DMS153 treated with DMSO at 0.1 percent for 48 hours (cell line): Measurements from ENCODE around the gene PTPRR.

Source experiments
- DNase-seq: peaks from one replicate; lab custom pipeline; 2025; ENCODE audit not compliant: unreplicated experiment; lab: John Stamatoyannopoulos, UW

Gene PTPRR

GRCh38 chr12:70798016-70798783 lies 122.3 kb downstream of the PTPRR start:
- no peak for DNase-seq

GRCh38 chr12:70796989-70797388 lies 123.5 kb downstream of the PTPRR start:
- no peak for DNase-seq

- DNase-seq = no peak
Observed at GRCh38 chr12:70795608-70796007, 124.9 kb downstream of the PTPRR start.

- DNase-seq = no peak
Observed at GRCh38 chr12:70794131-70794530, 126.4 kb downstream of the PTPRR start.

- DNase-seq = no peak
Observed at GRCh38 chr12:70788774-70789173, 131.8 kb downstream of the PTPRR start.

GRCh38 chr12:70787612-70788011 lies 132.9 kb downstream of the PTPRR start:
- no peak for DNase-seq

- no peak for DNase-seq
Observed at GRCh38 chr12:70785896-70786295, 134.6 kb downstream of the PTPRR start.

GRCh38 chr12:70784042-70784668 lies 136.4 kb downstream of the PTPRR start:
- DNase-seq = no peak

- DNase-seq = no peak
Observed at GRCh38 chr12:70783455-70783854, 137.1 kb downstream of the PTPRR start.

GRCh38 chr12:70779250-70779649 lies 141.3 kb downstream of the PTPRR start:
- no peak for DNase-seq

GRCh38 chr12:70774055-70774454 lies 146.5 kb downstream of the PTPRR start:
- no peak for DNase-seq

- DNase-seq = no peak
Observed at GRCh38 chr12:70772836-70773235, 147.7 kb downstream of the PTPRR start.

GRCh38 chr12:70771581-70771980 lies 149.0 kb downstream of the PTPRR start:
- no peak for DNase-seq

GRCh38 chr12:70763666-70764065 lies 156.9 kb downstream of the PTPRR start:
- no peak for DNase-seq

- DNase-seq = no peak
Observed at GRCh38 chr12:70762000-70762399, 158.5 kb downstream of the PTPRR start.

GRCh38 chr12:70759161-70759918 lies 161.2 kb downstream of the PTPRR start:
- DNase-seq = no peak

- no peak for DNase-seq
Observed at GRCh38 chr12:70758494-70758845, 162.1 kb downstream of the PTPRR start.

GRCh38 chr12:70757830-70758493 lies 162.6 kb downstream of the PTPRR start:
- no peak for DNase-seq

GRCh38 chr12:70756791-70757190 lies 163.7 kb downstream of the PTPRR start:
- DNase-seq = peak; percentile 11

GRCh38 chr12:70756118-70756517 lies 164.4 kb downstream of the PTPRR start:
- no peak for DNase-seq

- DNase-seq = no peak
Observed at GRCh38 chr12:70754330-70754741, 166.2 kb downstream of the PTPRR start.
